IPS DF 4.7 (cell line): Measurements from ENCODE around the gene CIBAR2.
A peak's percentile ranks its signal among the peaks of the same experiment; 100 is the strongest.

Experiments
- DNase-seq: peaks from one replicate; pipeline ENCODE4 v3.0.0-alpha.2; 2013; ENCODE audit warnings: low spot score; ENCODE audit errors: extremely low read depth

Gene CIBAR2

DNA sequence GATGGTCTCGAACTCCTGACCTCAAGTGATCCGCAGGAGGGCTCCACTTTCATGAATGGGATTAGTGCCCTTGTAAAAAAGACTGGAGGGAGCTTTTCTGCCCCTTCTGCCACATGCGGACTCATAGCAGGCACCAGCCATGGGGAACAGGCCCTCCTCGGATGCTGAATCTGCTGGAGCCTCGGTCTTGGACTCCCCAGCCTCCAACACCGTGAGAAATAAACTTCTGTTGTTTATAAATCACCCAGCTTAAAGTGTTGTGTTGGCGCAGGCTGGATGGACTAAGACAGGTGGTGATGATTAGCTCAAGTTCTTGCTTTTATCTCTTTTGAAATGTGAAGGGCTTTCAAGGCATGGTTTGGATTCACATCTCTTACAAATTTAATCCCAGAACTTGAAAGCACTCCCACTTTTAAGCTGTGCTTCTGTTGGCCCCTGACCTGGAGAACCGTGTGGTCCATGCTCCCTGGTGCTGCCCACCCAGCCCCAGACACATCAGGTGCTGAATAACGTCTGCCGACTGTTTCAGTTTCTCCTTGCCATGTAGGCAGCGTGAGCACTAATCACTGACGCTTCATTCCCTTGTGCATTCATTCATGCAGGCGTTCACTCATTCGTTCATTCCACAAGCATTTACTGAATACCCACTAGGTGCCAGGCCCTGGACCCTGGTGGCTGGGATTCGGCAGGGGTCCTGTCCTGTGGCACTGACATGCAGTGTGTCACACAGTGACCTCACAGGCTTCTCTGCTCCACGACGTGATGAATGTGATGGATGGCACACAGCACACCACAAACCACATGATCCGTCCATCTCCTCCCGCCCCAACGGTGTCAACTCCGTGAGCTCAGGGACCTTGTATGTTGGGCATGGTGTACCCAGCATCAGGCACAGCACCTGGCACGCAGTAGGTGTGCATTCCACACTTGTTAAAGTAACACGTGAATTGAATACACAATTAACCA is 8.9 kb downstream of the CIBAR2 start:
- DNase-seq, result no peak

DNA sequence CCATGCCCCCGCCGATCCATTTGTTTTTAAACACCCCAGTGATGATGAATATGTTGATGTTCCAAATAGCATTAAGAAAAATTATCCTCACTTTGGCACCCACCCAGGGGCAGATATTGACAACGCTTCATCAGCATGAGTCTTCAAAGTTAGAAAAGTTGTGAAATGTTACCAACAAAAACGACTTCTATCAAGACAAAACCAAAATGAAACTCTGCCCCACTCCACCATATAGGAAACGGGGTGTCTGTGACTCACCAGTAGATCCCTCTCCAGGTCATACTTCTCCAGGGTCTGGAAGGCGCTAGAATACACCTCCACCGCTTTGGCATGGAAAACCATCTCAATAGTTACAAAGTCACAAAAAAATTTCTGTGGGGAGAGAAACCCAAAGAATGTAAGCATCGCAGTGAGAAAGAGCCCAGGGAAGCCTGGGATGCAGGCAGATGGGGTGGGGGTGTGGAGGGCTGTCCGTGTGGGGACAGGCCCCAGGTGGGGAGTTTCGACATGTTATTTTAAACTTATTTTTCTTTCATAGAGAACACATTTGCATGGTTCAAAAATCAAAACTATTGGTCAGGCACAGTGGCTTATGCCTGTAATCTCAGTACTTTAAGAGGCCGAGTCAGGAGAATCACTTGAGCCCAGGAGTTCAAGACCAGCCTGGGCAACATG is 10.2 kb downstream of the CIBAR2 start:
- no peak for DNase-seq

DNA sequence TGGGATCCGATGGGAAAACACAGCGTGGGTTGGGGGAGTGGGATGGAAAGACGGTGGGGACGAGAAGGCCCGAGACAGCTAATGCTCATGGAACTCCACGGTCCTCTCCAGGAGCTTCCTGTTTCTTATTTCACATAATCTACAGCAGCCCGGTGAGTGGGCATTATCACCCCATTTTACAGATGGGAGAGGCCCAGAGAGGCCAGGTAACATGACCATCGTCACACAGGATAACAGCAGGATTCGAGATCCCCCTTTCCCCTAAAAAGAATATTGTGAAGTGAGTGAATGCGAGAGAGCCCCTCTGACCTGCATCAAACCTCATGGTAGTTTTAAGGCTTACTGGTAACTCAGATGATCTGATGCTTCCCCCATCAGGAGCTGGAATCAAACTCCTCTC is 12.0 kb downstream of the CIBAR2 start:
- DNase-seq, result no peak

DNA sequence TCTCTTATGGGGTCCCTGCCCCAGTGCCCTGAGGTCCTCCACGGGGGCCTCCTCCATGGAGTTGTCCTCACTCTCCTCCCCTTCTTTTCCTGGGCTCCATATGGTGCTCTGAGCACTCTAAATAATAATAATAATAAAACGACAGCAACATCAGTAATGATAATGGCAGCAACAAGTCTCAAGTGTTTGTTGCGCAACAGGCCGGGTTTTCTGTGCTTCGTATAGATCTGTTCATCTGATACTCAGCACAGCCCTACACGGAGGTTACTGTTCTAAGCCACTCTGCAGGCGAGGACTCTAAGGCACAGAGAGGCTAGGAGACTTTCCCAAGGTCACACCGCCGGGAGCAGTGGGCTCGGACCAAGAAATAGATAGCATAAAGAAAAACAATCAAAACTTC is 13.7 kb downstream of the CIBAR2 start:
- DNase-seq, result no peak

- DNase-seq, result no peak
These were observed 15.4 kb downstream of the CIBAR2 start for GRCh38 chr16:85096921-85097320.

GRCh38 chr16:85094812-85095211 is 17.5 kb downstream of the CIBAR2 start:
- DNase-seq, result no peak

- no peak for DNase-seq
These were observed 18.0 kb downstream of the CIBAR2 start for GRCh38 chr16:85094176-85094805.

GRCh38 chr16:85093705-85094104 is 18.6 kb downstream of the CIBAR2 start:
- DNase-seq, result no peak

DNA sequence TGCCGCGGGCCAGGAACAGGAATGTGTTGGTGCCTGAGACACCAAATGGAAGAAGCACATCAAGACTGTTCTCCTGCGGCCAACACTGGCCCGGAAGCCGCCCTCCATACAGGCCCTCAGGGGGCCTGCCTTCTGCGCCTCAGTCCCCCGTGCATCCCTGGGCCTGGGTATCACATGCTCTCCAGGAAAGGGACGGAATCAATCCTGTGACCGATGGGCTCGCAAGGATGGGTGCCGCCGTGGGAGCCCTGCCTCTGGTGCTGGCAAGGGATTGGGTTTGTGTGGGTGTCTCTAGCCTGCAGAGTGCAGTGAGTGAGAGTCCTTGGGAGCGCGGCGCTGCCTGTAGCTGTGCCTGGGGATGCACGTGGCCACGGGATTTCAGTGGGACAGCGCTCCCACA is 19.4 kb downstream of the CIBAR2 start:
- no peak for DNase-seq

DNA sequence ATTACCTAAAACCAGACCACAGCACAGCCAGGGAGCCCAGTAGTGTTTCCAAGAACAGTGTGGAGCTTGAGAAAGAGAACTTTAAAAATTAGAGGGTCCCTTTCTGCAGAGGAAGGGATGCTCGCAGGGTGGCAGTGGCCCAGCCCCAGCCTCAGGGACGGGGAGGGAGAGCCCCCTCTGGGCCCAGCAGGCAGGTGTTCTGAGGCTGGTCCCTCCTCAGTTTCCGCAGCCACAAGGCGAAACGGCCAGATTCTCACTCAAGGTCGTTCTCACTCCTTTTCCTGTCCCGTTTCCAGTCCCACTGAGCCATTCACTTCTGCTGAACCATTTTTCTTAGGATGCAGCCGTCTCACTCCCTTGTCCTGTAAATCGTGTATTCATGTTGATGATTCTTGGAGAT is 20.0 kb downstream of the CIBAR2 start:
- no peak for DNase-seq

DNA sequence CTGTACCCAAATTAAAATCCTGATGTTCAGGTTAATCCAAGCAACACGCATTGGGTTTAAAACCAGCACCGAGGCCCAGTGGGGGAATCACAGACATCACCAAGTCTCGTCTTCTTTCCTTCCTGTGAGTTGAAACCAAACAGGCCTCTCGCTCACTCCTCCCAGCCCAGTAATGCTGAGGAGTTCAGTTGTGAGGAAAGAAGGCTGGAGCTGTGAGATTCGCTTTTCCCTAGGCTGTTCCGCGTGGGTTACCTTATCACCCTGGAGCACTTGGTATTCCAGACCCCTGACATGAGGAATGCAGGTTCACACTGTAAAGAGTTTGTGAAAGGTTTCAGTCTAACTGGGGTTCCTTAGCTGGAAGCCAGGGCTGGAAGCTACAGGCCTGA is 20.8 kb downstream of the CIBAR2 start:
- no peak for DNase-seq

DNA sequence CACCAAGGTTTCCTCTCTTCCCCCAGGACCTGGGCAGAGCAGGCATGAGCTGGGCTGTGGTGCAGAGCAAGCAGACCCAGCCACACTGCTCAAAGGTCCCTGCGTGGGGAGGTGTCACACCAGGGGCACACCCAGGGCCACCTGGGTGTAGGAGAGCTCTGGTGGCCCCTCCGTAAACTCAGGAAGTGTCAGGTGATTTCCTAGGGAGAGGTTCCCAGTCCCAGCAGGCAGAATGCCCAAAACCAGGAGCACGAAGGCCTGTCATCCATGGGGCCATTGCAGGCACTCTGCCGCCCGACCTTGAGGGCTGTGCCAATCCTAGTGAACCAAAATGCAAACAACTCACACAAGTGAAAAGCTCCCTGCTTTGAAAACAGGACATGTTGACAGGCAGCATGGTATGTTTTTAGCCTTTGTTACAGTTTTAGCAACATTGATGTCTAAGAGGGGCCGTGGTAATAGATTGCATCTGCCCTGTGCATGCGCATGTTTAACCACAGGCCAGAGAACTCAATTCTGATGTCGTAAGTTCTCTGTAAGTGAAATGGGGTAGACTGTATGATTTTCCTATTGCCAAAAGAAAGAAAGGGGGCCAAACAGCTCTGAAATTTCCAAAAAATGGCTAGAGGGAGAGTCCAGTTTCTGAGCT is 21.3 kb downstream of the CIBAR2 start:
- no peak for DNase-seq

DNA sequence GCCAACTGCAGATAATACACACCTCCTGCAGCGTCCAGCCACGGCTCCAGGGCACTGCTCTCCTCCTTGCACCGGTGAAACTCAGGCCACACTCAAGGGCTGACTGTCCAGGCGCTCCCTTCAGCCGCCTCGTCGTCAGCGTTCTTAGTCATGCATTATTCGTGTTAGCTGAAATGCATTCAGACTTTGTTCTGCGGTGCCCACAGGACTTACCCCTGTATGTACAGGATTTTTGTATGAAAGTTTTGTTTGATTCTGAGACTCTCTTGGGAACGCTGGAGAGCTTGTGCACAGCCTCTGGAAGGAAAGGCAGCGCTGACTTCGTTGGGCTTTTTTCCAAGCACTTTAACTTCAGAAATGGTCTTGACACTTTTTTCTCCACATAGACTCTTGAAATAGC is 22.1 kb downstream of the CIBAR2 start:
- DNase-seq, result no peak

- DNase-seq, result no peak
These were observed 22.7 kb downstream of the CIBAR2 start for GRCh38 chr16:85089525-85089924.

DNA sequence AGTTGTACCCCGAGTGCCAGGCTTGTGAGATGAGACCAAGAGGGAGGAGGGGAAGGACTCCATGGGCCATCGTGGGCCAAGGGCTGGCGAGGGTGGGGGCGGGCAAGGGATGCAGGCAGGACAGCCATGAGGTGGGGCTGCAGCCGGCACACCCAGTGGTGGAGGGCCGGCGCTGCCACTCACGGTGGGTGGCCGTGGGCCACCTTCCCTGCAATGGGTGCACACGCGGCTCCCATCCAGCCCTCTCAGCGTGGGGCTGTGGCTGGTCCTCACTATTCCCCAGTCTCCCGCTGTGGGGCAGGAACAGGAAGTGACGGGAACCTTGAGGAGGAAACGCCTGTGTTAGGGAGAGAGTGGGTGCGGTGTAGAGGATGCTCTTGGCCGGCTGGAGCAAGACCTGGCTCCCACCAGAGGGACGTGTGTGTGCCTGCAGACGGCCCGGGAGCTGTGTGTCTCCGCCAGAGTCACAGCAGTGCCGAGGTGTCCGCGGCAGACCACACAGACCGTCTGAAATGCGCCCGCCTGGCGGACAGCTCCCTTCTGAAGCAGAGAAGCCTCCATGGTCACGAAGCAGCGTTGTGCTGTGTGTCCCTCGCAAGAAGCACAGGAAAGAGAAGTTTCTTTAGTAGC is 23.6 kb downstream of the CIBAR2 start:
- DNase-seq, result no peak

GRCh38 chr16:85087899-85088569 is 24.2 kb downstream of the CIBAR2 start:
- DNase-seq, result no peak

- peak; percentile 46 for DNase-seq
These were observed 25.7 kb downstream of the CIBAR2 start for GRCh38 chr16:85086347-85087291.

- DNase-seq, result no peak
These were observed 26.6 kb downstream of the CIBAR2 start for GRCh38 chr16:85085721-85086120.

DNA sequence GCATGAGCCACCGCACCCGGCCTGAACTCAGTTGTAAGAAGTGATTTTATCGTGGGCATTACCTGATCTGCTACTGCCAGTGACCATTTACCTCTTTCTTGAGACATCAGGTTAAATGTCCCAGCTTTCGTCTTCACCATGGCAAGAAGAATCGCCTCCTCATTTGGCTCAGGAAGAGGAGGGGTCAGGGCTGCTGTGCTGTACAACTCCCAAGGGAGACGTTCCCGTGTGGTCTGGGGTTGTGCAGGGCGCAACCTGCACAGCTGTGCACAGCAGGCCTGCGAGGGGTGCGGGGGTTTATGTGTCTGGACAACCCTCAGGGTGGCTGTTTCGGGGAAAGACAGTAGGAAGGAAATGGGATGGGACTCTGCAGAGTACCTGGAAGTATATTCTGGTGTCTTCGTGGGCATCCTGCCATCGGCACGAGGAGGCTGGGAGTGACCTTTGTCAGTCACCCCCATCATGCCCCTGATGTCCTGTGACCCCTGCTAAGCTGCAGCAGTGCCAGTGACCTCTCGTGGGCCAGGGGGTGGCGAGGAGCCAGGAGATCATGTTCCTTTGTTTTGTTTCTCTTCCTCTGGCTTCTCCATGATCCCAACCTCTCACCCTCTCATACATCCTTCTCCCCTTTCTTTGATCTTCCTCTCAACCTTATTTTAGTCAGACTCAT is 27.3 kb downstream of the CIBAR2 start:
- DNase-seq, result no peak
